HFFc6 (cell line): ENCODE results near the gene MPZL3. TPM values are rescaled to one million over a fixed set of nuclear protein-coding genes. Genes with fewer than 3 reads are reported as not detected.

Source experiments
- DNase-seq: peaks from one replicate; pipeline ENCODE4 v3.0.0-alpha.2; 2018
- H3K27ac Mint-ChIP-seq: 2 replicates; pipeline ENCODE4 v1.8.0; 2020; ENCODE audit warnings: mild to moderate bottlenecking, mixed read lengths
- H3K27me3 Mint-ChIP-seq: 2 replicates; pipeline ENCODE4 v1.8.0; 2021; ENCODE audit warnings: mild to moderate bottlenecking, moderate library complexity, mixed read lengths; ENCODE audit not compliant: insufficient read depth
- H3K36me3 Mint-ChIP-seq: 2 replicates; pipeline ENCODE4 v1.8.0; 2021; ENCODE audit warnings: low read depth, mixed read lengths
- H3K4me1 Mint-ChIP-seq: 2 replicates; pipeline ENCODE4 v1.8.0; 2020; ENCODE audit warnings: low read depth, mixed read lengths
- H3K4me3 Mint-ChIP-seq: 2 replicates; pipeline ENCODE4 v1.8.0; 2020; ENCODE audit warnings: mild to moderate bottlenecking, moderate library complexity, mixed read lengths
- H3K9me3 Mint-ChIP-seq: 2 replicates; pipeline ENCODE4 v1.8.0; 2020; ENCODE audit warnings: mild to moderate bottlenecking, mixed read lengths
- long read RNA-seq: library from polyadenylated mRNA; unstranded; transcript quantifications from one replicate; pipeline ENCODE4 v2.0.0, GENCODE V29; 2019
- total RNA-seq, 6 experiments: library from RNA; stranded (reverse); fragmentation: NEBNext Ultra II Directional; extraction: Animal tissue kit (Norgen Biotek cat#: 25700); gene quantifications; 2 replicates in 1 of 6; 3 replicates in 5 of 6; pipeline ENCODE4 v1.2.3, GENCODE V29; 2021
- TF ChIP-seq, protein P1 (sequence below): fragments of 200-600 bp; sonication (generic); IDR thresholded peaks from 2 replicates; pipeline ENCODE4 v1.5.0; 2021; ENCODE audit warnings: antibody characterized with exemption, mild to moderate bottlenecking

Gene MPZL3, protein sequence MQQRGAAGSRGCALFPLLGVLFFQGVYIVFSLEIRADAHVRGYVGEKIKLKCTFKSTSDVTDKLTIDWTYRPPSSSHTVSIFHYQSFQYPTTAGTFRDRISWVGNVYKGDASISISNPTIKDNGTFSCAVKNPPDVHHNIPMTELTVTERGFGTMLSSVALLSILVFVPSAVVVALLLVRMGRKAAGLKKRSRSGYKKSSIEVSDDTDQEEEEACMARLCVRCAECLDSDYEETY
- under 1 TPM in 2 of 6 experiments, not detected in 4; 0.21 to 0.33 TPM for total RNA-seq
- long read RNA-seq: 0 reads

DNA sequence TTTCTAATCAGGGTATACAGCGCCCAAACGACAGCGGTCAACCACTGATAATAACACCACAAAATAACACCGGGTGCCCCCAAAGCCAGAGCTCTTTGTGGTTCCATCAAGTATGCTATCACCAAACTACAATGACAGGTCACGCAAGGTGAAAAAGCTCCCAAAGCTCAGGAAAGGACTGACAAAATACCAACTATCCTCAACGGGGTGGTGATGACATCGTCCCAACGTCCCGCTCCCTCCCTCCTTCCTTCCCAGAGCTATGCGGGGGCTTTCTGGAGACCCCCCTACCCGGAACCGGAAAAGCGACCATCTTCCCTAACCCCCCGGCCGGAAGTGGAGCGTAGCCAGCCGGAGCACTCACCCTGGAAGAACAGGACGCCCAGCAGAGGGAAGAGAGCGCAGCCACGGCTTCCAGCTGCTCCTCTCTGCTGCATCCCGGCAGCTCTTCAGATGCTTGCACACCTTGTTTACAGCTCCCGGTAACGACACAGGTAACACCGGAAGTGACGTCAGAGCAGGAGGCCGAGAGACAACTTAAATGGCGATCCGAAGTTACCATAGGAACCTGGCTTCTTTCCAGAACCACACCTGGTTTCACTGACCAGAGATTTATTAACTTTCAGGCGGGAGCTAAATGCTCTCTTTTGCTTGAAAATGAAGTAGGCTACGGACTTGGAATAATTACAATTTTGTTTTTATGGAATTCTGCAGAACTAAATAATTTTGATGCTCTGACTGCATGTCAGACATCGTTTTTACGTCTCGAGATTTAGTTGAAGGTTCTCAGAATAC is at the start of gene MPZL3:
TSS of gene MPZL3 (minus strand) at position 508 of the 795 bp plus-strand sequence. CDS start at position 437, 71 bp downstream.
- H3K4me3 Mint-ChIP-seq: peak within 1 kb of the TSS; percentile 63; the same call in 1 of the 2 replicates
- H3K27me3 Mint-ChIP-seq: peaks cover 13% of the 10 kb centered on the region
- DNase-seq: no peak
- H3K4me1 Mint-ChIP-seq: peaks cover 9% of the 10 kb centered on the region; the same call in 1 of the 2 replicates
- H3K27ac Mint-ChIP-seq: no peak within 1 kb of the TSS
- no peaks in the 10 kb centered on the region for H3K9me3 Mint-ChIP-seq
- H3K36me3 Mint-ChIP-seq: no peaks in the 10 kb centered on the region
- TF ChIP-seq, protein P1, sequence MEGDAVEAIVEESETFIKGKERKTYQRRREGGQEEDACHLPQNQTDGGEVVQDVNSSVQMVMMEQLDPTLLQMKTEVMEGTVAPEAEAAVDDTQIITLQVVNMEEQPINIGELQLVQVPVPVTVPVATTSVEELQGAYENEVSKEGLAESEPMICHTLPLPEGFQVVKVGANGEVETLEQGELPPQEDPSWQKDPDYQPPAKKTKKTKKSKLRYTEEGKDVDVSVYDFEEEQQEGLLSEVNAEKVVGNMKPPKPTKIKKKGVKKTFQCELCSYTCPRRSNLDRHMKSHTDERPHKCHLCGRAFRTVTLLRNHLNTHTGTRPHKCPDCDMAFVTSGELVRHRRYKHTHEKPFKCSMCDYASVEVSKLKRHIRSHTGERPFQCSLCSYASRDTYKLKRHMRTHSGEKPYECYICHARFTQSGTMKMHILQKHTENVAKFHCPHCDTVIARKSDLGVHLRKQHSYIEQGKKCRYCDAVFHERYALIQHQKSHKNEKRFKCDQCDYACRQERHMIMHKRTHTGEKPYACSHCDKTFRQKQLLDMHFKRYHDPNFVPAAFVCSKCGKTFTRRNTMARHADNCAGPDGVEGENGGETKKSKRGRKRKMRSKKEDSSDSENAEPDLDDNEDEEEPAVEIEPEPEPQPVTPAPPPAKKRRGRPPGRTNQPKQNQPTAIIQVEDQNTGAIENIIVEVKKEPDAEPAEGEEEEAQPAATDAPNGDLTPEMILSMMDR: no peak

DNA sequence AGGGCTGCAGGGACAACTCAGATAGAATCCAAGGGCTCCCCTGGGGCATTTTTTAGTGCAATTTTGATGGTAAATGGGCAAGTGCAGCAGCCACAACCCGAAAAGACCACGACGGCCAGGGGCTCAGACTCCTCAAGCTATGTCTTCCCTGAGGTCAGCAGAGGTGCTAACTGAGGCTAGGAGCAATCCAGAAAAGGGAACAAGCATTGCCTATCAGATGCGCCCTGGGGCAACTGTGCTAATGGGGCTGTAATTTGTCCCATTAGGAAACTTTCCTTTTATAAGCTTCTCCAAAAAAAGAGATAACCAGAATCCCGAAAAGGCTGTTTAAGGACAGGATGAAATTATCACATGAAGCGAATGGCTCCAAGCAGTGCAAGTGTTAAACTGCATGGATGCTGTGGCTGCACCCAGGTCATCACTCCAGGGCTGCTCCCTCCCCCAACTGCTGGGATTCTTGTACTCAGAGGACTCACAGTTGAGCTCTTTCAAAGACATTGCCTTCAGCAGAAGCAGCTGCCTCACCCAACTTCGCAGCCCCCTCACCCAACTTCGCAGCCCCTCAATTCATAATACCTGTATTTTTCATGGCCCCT is 49.5 kb upstream of the MPZL3 start:
- no peaks in the 10 kb centered on the region for H3K36me3 Mint-ChIP-seq
- peaks cover 40% of the 10 kb centered on the region for H3K27me3 Mint-ChIP-seq
- no peaks in the 10 kb centered on the region for H3K9me3 Mint-ChIP-seq
- DNase-seq: no peak
- TF ChIP-seq, protein P1: no peak
- H3K4me3 Mint-ChIP-seq: no peak overlapping the region
- no peaks in the 10 kb centered on the region for H3K4me1 Mint-ChIP-seq
- H3K27ac Mint-ChIP-seq: no peak overlapping the region

DNA sequence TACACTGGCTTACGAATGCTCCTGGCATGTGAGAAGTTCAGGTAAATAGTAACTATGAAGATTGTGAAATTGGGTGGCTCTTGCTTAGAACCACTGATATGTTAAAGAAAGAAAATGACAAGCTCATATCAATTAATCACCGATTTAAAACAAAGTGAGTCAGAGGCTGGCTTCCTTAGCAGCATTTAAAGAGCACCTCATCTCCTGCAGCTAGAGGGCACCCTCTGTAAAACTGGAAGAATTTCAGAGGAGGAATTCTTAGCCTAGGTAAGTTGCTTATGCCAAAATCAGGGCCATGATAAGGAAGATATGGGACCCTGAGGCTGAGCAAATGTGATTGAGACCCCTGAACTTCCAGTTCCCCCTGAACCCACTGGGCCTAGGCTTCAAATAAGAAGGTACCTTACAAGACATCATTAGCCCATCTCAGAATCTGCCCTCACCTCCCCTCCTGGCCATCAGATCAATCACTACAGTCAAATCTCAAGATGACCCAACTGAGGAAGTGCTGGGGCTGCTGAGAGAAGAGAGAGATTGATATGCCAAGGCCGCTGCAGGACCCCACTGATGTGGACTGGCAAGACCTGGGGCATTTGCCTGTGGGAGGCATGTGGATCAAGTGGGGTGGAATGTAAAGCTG is 43.8 kb upstream of the MPZL3 start:
- TF ChIP-seq, protein P1: peak; percentile 76
- Mint-ChIP-seq H3K4me3 (no peak overlapping the region), H3K4me1 (no peaks in the 10 kb centered on the region), H3K27ac (no peak overlapping the region), H3K9me3 (no peaks in the 10 kb centered on the region), H3K27me3 (peaks cover 29% of the 10 kb centered on the region), H3K36me3 (no peaks in the 10 kb centered on the region)
- DNase-seq: no peak

DNA sequence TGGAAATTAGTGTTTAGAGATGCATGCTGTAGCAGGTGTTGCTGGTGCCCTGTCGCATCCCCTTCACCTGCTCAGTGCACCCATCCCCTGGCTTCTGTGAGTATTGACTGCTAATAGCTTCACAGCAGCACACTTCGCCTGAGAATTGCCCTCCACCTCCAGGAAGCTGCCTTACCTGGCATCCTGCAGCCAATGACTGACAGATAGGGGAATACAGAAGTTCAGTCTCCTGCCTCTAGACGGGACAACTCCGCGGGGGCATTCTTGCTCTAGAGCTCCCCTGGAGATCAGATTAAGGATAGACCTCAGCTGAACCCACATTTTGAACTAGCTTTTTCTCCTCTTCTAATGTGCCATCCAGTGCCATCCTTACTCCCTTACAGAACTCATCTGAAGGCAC is 43.0 kb upstream of the MPZL3 start:
- H3K27ac Mint-ChIP-seq: no peak overlapping the region
- no peak overlapping the region for H3K4me3 Mint-ChIP-seq
- TF ChIP-seq, protein P1: no peak
- no peaks in the 10 kb centered on the region for H3K36me3 Mint-ChIP-seq
- no peak for DNase-seq
- H3K4me1 Mint-ChIP-seq: no peaks in the 10 kb centered on the region
- H3K27me3 Mint-ChIP-seq: peaks cover 27% of the 10 kb centered on the region
- no peaks in the 10 kb centered on the region for H3K9me3 Mint-ChIP-seq

DNA sequence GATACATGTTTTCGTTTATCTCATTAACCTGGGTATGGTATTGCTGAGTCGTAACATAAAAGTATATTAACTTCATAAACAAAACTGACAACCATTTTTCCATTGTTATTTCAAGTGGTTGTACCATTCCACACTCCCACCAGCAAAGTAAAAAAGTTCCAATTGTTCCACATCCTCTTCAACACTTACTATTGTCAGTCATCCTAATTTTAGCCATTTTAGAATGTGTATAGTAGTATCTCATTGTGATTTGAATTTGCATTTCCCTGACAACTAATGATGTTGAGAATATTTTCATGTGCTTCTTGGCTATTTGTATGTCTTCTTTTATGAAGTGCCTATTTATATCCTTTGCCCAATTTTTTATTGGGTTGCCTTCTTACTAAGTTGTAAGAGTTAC is 41.9 kb upstream of the MPZL3 start:
- TF ChIP-seq, protein P1: no peak
- Mint-ChIP-seq H3K36me3 (no peaks in the 10 kb centered on the region), H3K27ac (no peak overlapping the region), H3K4me3 (no peak overlapping the region), H3K9me3 (peaks cover 3% of the 10 kb centered on the region; the same call in 1 of the 2 replicates), H3K4me1 (no peaks in the 10 kb centered on the region), H3K27me3 (peaks cover 35% of the 10 kb centered on the region)
- DNase-seq: no peak
